HG03280 (cell line): ENCODE results near the gene EPB41.
"Not testable (repeated sequence)": the region's sequence is repeated elsewhere in the genome, so short reads cannot be mapped to it uniquely, and the experiment has no call there.

Experiments
- ATAC-seq: cut with Tn5 transposase; IDR thresholded peaks from one replicate; pipeline ENCODE4 v1.9.1; 2021; ENCODE audit warnings: mild to moderate bottlenecking, moderate library complexity; ENCODE audit not compliant: unreplicated experiment

Gene EPB41

DNA sequence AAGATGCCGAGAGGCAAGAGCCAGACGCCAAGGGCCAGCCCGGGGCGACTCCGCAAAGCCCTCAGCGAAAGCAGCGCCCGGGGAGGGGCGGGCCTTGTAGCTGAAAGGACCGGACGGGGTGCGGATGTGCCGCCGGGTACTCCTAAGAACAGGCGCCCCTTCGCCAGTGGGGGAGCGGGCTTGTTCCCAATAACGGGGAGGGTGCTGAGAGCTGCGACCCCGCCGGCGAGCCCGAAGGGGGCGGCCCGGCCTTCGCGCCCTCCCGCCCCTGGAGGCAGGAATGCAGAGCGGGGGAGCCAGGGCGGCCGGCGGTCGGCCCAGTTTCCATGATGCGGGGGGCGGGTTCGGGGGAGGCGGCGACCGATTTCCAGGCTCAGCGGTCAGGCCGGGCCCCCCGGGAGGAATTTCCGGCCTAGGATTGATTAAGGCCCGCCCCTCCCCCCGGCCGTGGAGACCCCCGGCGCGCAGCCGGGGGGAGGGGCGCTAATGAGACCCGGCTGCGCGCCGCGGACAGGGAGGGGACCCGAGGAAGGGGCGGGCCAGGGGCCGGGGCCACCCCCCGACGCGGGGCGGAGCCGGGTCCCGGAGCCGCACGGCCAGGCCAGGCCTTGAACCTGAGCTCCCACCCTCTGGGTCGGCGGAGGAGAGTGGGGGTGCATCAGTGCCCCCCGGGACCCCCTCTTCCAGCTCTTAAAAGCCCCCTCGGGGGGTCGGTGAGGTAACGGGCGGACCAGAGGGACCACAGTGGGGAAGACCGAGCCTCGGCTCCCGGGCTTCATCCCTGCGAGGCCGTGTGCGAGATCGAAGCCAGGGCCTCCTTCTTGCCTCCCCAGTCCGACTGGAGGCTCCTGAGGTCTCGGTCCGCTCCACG, 210.2 kb downstream of the EPB41 start:
- ATAC-seq: no peak

- ATAC-seq: no peak
Measured at GRCh38 chr1:29125237-29125641, 210.9 kb downstream of the EPB41 start.

DNA sequence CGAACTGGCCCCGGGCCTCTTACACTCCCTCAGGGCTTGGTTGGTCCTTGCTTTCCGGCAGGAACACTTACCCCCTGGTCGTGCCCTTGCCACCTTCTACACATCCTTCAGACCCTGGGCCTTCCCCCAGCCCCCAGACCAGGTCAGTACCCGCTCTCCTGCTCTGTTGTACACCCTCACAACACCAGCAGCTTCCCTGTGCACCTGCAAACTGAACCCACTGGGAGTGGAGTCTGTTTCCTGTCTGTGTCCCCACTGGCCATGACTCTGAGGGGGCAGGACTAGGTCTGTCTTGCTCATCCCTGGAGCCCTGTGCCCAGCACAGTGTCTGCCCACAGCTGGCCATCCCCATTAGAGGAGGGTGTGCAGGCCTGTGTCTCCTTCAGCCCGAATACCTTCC, 211.4 kb downstream of the EPB41 start:
- ATAC-seq: no peak

DNA sequence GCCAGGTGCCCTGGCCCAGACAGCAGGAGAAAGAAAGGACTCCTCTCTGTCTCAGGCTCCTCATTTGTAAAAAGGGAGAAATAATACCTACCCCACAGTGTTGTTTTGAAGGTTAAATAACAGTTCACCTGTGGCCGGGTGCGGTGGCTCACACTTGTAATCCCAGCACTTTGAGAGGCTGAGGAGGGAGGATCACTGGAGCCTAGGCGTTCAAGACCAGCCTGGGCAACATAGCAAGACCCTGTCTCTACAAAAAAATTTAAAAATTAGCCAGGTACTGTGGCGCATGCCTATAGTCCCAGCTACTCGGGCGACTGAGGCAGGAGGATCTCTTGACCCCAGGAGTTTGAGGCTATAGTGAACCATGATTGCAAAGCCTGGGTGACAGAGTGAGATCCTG, 211.8 kb downstream of the EPB41 start:
- no peak for ATAC-seq

GRCh38 chr1:29128739-29129138, 214.4 kb downstream of the EPB41 start:
- ATAC-seq: no peak

DNA sequence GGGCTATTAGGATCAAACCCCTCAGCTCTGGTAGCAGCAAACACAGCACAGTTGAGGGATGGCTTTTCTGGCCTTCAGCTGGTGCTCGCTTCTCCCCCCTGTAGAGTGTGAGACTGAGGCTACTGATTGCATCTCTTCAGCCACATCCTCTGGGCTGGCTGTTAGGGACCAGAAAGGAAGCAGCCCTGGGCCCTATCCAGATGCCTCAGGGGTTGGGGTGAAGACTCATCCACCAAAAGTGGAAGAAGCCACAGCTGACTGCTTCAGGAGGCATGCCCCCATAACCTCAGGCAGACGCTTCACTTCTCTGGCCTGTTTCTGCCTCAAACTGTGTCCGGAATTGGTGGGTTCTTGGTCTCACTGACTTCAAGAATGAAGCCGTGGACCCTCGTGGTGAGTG, 215.5 kb downstream of the EPB41 start:
- no peak for ATAC-seq

DNA sequence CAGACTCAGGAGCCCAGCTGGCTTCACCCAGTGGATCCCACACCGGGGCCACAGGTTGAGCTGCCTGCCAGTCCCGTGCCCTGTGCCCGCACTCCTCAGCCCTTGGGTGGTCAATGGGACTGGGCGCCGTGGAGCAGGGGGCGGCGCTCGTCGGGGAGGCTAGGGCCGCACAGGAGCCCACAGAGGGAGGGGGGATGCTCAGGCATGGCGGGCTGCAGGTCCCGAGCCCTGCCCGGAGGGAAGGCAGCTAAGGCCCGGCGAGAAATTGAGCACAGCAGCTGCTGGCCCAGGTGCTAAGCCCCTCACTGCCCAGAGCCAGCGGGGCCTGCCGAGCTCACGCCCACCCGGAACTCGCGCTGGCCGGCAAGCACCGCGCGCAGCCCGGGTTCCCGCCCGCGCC, 216.7 kb downstream of the EPB41 start:
- not testable (repeated sequence) for ATAC-seq

DNA sequence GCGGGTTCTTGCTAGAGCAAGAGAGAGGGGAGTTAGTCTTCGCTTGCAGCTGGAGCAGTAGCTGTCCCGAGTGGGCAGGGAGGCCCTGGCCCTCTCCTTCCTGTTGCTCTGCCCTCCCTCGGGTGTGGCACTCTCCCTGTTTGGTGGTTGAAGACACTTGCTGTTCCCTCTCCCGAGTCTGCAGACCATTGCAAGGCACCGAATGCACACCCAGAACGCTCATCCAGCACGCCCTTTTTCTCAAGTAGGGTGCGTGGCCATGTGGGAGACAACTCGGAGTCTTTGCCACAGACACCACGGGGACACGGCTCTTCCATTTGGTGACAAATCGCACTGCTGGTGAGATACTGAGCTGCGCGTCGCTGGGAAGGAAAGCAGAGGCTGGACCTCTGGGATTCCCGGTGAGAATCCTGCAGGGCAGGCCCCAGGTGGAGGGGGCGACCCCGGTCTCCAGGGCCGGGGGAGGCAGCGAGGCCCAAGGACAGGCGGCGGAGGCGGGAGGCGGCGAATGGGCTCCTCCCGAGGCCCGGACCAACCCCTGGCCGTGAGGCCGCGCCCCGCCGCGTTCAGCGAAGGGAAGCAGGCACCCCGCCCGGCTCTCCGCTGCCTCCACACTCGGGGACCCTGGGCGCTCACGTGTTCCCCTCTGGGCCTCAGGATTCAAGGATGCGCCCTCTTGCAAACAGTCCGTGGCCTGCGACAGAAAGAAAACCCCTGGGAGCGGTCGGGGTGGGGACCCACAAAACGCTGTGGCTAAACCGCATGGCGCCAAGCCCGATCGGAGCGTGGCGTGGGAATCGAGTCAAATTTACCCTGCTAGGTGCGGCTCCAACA, 219.7 kb downstream of the EPB41 start:
- ATAC-seq: no peak

- no peak for ATAC-seq
Measured at GRCh38 chr1:29134695-29135028, 220.3 kb downstream of the EPB41 start.

DNA sequence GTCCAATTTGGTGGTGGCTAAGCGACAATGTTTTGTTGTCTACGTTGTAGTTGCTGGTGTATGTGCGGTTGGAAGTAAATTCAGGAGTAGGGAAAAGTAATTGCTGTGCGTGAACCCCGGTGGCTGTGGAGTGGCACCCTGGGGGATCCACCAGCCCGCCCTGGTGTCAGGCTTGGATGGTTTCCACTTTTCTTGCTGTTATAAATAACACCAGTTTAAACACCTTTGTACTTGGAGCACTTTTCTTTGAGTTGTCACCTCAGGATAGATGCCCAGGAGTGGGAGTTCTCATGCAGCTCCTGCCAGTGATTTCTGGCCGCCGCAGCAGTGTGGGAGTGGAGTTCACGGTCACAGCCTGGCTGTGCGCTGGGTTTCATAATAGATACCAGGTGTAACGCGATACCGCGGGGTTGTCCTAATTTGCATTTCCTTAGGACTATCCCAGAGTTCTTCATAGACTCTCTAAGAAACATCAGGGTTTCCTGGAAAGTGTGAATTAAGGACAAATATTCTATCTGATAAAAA, 222.1 kb downstream of the EPB41 start:
- no peak for ATAC-seq

DNA sequence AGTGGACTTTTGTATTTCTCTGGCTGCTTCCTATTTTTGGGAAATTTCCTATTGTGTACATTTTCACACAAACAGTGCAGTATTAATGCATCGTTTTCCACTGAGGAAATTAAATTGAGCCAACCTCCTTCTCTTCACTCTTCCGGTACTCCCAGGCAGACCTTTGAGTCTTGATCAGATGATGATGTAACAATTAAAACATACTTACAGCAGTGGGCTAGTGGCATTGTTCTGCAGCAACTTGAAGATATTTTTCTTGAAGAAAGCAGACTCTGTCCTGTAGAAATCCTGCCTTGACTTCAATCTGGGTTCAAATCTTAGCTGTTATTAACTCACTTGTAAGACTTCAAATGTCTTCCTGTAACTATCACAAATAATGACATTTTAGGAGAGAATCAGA, 228.3 kb downstream of the EPB41 start:
- ATAC-seq: no peak

- no peak for ATAC-seq
Measured at GRCh38 chr1:29144178-29144577, 229.8 kb downstream of the EPB41 start.

DNA sequence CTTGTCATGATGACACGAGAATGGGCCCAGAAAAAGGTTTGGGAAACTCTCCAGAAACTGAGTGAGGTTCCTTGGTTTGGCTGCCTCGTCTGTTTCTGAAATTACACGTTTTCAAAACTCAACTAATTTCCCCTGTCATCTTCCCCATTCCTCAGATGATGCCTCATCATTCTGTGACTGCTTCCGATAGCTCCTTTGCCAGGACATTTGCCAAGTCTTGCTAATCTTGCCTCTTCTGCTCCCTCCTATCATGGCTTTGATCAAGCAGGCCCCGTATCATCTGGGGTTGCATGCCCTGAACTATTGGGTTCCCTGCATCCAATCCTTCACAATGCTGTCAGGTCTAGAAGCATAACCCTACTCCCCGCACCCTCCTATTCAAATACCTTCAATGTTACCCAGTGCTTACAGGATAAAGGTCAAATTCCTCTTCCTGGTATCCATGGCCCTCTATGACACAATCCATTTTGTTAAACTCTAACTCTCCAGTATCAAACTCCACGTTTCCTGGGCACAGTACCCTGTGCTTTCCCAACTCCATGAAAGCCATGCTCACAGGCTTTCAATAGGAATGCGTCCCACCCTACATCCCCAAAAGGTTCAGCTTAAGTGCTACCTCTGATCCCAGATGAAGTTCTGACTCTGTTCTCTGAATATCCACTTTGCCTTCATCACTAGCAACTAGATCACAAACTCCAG, 231.5 kb downstream of the EPB41 start:
- ATAC-seq: no peak

DNA sequence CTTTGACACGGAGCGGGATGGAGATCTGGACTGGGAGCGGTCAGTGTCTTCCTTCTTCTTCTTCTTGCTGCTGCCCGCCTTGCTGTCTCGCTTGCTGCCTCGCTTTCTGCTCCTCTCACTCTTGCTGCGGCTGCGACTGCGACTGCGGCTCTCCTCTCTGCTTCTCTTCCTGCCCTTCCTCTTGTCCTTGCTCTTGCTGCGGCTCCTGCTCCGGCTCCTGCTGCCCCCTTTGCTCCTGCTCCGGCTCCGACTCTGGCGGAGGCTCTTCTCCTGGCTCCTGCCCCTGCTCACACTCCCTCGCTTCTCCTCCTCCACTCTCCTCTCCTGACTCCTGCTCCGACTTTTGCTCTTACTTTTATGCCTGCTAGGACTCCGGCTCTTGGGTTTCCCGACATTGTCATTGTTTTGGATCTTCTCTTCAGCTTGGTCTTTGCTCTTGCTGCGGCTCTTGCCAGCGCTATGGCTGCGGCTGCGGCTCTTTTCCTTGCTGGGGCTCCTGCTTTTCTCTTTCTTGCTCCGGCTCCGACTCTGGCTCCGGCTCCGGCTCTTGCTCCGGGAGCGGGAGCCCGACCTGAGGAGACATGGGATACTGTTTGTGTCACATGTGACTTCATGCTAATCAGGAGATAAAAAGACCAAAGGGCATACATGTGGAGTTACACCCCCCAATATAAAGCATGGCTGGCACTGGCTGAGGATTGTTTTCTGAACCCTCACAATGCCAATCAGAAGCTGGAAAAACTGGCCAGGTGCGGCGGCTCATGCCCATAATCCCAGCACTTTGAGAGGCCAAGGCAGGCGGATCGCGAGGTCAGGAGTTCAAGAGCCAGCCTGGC, 234.5 kb downstream of the EPB41 start:
- no peak for ATAC-seq

- not testable (repeated sequence) for ATAC-seq
Measured at GRCh38 chr1:29150346-29150745, 236.0 kb downstream of the EPB41 start.

DNA sequence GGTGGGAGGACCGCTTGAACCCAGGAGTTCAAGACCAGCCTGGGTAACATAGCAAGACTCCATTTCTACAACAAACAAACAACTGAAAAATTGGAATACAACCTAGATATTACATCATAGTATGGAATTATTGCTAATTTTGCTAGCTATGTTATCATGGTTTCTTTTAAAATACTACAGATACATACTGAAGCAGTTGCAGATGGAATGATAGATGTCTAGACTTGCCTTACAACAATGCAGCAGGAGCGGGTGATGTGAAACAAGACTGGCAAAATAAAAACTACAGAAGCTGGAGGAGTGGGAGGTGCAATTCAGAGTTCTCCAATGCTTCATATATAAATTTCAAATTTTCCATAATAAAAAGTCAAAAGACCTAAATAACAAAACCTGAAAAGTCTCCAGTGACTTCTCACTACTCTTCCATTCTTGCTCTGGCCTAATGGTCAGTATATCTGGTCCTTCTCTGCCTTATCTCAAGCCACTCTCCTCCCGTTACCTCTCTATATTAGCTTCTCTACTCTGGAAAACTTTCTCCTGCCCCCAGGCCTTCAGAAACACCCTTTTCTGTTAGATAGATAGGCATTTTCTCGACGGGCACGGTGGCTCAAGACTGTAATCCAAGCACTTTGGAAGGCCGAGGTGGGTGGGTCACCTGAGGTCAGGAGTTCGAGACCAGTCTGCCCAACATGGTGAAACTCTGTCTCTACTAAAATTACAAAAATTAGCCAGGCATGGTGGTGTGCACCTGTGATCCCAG, 237.9 kb downstream of the EPB41 start:
- no peak for ATAC-seq

- ATAC-seq: no peak
Measured at GRCh38 chr1:29156543-29157268, 242.3 kb downstream of the EPB41 start.

- no peak for ATAC-seq
Measured at GRCh38 chr1:29157269-29157601, 242.9 kb downstream of the EPB41 start.

- no peak for ATAC-seq
Measured at GRCh38 chr1:29159773-29160172, 245.4 kb downstream of the EPB41 start.
